Erythroblast (primary cell): ENCODE results near the gene USP35.

Experiments
- GATA1 ChIP-seq: IDR thresholded peaks from 2 replicates; pipeline ENCODE4 v1.6.1; 2011; ENCODE audit warnings: low read depth, mild to moderate bottlenecking, control low read depth, low read length, moderate library complexity
- POLR2A ChIP-seq: IDR thresholded peaks from 2 replicates; pipeline ENCODE4 v1.6.1; 2011; ENCODE audit warnings: mild to moderate bottlenecking, low read length

DNA sequence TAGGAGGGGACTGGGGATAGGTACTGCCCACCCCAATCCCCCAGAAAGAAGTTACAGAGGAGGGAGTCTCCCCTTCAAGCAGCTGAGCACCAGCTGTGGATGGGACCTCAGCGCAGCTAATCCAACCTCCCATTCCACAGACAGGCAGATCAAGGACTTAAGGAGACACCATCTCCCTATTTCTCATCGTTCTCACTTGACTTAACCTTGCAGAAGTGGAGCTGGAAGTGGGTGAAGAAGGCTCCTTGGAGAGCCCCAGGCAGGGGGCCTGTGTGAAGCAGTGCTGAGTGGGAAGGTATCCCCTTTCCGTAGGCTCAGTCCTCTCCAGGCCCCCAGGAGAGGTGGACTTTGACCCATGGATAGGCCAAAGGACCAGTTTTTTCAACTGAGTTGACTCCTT lies 27.3 kb downstream of the USP35 start:
- TF ChIP-seq POLR2A (no peak), GATA1 (no peak)
